ENCODE measurements around the gene AGPS.
A peak's percentile ranks its signal among the peaks of the same experiment; 100 is the strongest.
"Not testable (repeated sequence)": the region's sequence is repeated elsewhere in the genome, so short reads cannot be mapped to it uniquely, and the experiment has no call there.

The AGPS gene

GRCh38 chr2:177535000-177535399 is 142.4 kb downstream of the AGPS start:
- no peak for DNase-seq

GRCh38 chr2:177535958-177536504 is 143.5 kb downstream of the AGPS start:
- no peak for DNase-seq

- no peak for DNase-seq
These were observed 144.6 kb downstream of the AGPS start for GRCh38 chr2:177537213-177537612.

- no peak for DNase-seq
These were observed 145.1 kb downstream of the AGPS start for GRCh38 chr2:177537636-177538035.

GRCh38 chr2:177538323-177538722 is 145.8 kb downstream of the AGPS start:
- DNase-seq = no peak

GRCh38 chr2:177540283-177540682 is 147.7 kb downstream of the AGPS start:
- DNase-seq = no peak

- DNase-seq = no peak
These were observed 148.9 kb downstream of the AGPS start for GRCh38 chr2:177541258-177541991.

GRCh38 chr2:177542396-177542795 is 149.8 kb downstream of the AGPS start:
- no peak for DNase-seq

GRCh38 chr2:177543007-177543760 is 150.6 kb downstream of the AGPS start:
- no peak for DNase-seq

GRCh38 chr2:177545143-177545542 is 152.6 kb downstream of the AGPS start:
- no peak for DNase-seq

GRCh38 chr2:177545981-177546585 is 153.5 kb downstream of the AGPS start:
- DNase-seq = peak; percentile 5

GRCh38 chr2:177547122-177547521 is 154.5 kb downstream of the AGPS start:
- no peak for DNase-seq

GRCh38 chr2:177547772-177548171 is 155.2 kb downstream of the AGPS start:
- no peak for DNase-seq

- DNase-seq = no peak
These were observed 156.1 kb downstream of the AGPS start for GRCh38 chr2:177548636-177549035.

- DNase-seq = no peak
These were observed 156.6 kb downstream of the AGPS start for GRCh38 chr2:177549171-177549570.

GRCh38 chr2:177550264-177551200 is 158.0 kb downstream of the AGPS start:
- DNase-seq = no peak

GRCh38 chr2:177551360-177551759 is 158.8 kb downstream of the AGPS start:
- not testable (repeated sequence) for DNase-seq

- peak; percentile 56 for DNase-seq
These were observed 159.4 kb downstream of the AGPS start for GRCh38 chr2:177551989-177552421.

- peak; percentile 89 for DNase-seq
These were observed 160.0 kb downstream of the AGPS start for GRCh38 chr2:177552422-177553175.

GRCh38 chr2:177553176-177553884 is 160.8 kb downstream of the AGPS start:
- DNase-seq = peak; percentile 41

GRCh38 chr2:177554365-177554764 is 161.8 kb downstream of the AGPS start:
- no peak for DNase-seq

Measured in NCI-H1105 treated with DMSO at 0.1 percent for 48 hours (cell line).